Urothelium cell line (cell line): Measurements from ENCODE around the gene ETV3.
"Not testable (repeated sequence)": the region's sequence is repeated elsewhere in the genome, so short reads cannot be mapped to it uniquely, and the experiment has no call there.

ENCODE experiments used
- DNase-seq: peaks from one replicate; pipeline ENCODE4 v3.0.0; 2011; ENCODE audit warnings: low spot score, mixed read lengths
- FAIRE-seq: peaks from 2 replicates; lab custom pipeline; 2011; peaks lifted over from hg19 to GRCh38; lab: Jason Lieb, UNC

ETV3 gene

GRCh38 chr1:157113631-157114030 is 24.6 kb downstream of the ETV3 start:
- FAIRE-seq: no peak
- no peak for DNase-seq

GRCh38 chr1:157113106-157113505 is 25.1 kb downstream of the ETV3 start:
- no peak for FAIRE-seq
- no peak for DNase-seq

- no peak for DNase-seq
These were observed 25.9 kb downstream of the ETV3 start for GRCh38 chr1:157112186-157112867.

GRCh38 chr1:157111396-157112165 is 26.6 kb downstream of the ETV3 start:
- FAIRE-seq (no peak), DNase-seq (no peak)

More at GRCh38 chr1:157112186-157112867, 25.9 kb downstream of the ETV3 start:
- no peak for FAIRE-seq

GRCh38 chr1:157110686-157111085 is 27.5 kb downstream of the ETV3 start:
- DNase-seq (no peak), FAIRE-seq (no peak)

GRCh38 chr1:157110003-157110402 is 28.2 kb downstream of the ETV3 start:
- FAIRE-seq (no peak), DNase-seq (no peak)

GRCh38 chr1:157108448-157108847 is 29.7 kb downstream of the ETV3 start:
- DNase-seq: no peak
- FAIRE-seq: no peak

GRCh38 chr1:157107702-157108101 is 30.5 kb downstream of the ETV3 start:
- DNase-seq: no peak
- FAIRE-seq: no peak

GRCh38 chr1:157106813-157107189 is 31.4 kb downstream of the ETV3 start:
- no peak for DNase-seq
- FAIRE-seq: no peak

- FAIRE-seq (no peak), DNase-seq (peak; percentile 53)
These were observed 32.0 kb downstream of the ETV3 start for GRCh38 chr1:157105988-157106812.

- DNase-seq (no peak), FAIRE-seq (no peak)
These were observed 32.8 kb downstream of the ETV3 start for GRCh38 chr1:157105298-157105987.

- DNase-seq: no peak
- no peak for FAIRE-seq
These were observed 33.4 kb downstream of the ETV3 start for GRCh38 chr1:157104598-157105293.

- FAIRE-seq (no peak), DNase-seq (no peak)
These were observed 34.9 kb downstream of the ETV3 start for GRCh38 chr1:157103268-157103667.

- FAIRE-seq: no peak
- no peak for DNase-seq
These were observed 37.0 kb downstream of the ETV3 start for GRCh38 chr1:157101149-157101548.

GRCh38 chr1:157099633-157100009 is 38.6 kb downstream of the ETV3 start, which contains the start of gene ETV3L:
Gene ETV3L (minus strand): TSS chr1:157099808. CDS start chr1:157099523, 285 bp downstream.
- no peak for DNase-seq
- no peak for FAIRE-seq

- FAIRE-seq: not testable (repeated sequence)
These were observed 39.1 kb downstream of the ETV3 start for GRCh38 chr1:157098987-157099632.

GRCh38 chr1:157098519-157098918 is 39.7 kb downstream of the ETV3 start:
- FAIRE-seq (no peak), DNase-seq (no peak)

More at GRCh38 chr1:157098987-157099632, 39.1 kb downstream of the ETV3 start:
- DNase-seq: not testable (repeated sequence)

GRCh38 chr1:157097692-157098091 is 40.5 kb downstream of the ETV3 start:
- DNase-seq (no peak), FAIRE-seq (no peak)

- DNase-seq (no peak), FAIRE-seq (no peak)
These were observed 41.3 kb downstream of the ETV3 start for GRCh38 chr1:157096881-157097280.

GRCh38 chr1:157095551-157095950 is 42.6 kb downstream of the ETV3 start:
- DNase-seq: no peak
- no peak for FAIRE-seq
